HG02870 (cell line): ENCODE results near the gene ZNF98.

Experiments
- ATAC-seq: cut with Tn5 transposase; IDR thresholded peaks from one replicate; pipeline ENCODE4 v1.9.1; 2021; ENCODE audit warnings: mild to moderate bottlenecking, moderate library complexity; ENCODE audit not compliant: unreplicated experiment

Gene ZNF98

DNA sequence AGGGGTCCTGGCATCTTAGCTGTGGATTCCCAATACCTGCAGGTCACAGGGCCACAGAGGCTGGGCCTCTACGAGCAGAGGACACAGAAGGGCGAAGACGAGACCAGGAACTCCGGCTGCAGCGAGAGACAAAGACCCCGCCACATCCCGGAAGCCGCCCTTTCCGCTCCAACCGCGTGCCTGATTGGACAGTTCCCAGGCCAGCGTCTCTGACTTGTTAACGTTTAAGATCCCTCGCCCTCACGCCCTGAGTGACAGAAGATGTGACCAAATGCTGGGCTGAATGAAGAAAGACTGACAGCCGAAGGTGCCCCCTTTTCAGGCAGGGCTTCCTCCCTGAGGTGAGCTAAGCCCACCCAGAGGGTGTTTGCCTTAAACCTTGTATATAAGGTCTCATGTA lies at the start of gene ZNF98:
Gene ZNF98, minus strand, starts transcription at position 136 of the 400 bp plus-strand sequence. Its CDS starts 122 bp downstream, at position 14.
- no peak for ATAC-seq

DNA sequence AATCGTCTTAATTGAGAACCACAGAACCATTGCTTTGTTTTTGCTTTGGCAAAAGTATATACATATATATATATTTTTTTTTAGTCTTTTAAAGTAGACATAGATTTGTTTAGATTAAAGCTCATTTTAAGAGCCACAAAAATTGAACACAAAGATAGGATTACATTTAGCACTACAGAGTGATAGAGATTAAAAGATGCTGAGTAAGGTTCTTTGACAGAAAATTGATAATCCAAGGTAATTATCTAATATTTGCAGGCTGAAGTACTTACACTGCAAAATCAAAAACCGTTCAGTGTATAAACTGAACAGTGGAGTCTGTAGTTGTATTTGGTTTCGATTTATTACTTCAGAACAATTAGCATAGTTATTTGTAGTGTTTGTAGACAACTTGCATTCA lies 24.5 kb upstream of the ZNF98 start:
- no peak for ATAC-seq

- no peak for ATAC-seq
These were observed 15.9 kb upstream of the ZNF98 start for GRCh38 chr19:22438011-22438410.

GRCh38 chr19:22427960-22428913 lies 6.1 kb upstream of the ZNF98 start:
- no peak for ATAC-seq

- ATAC-seq, result no peak
These were observed 5.4 kb upstream of the ZNF98 start for GRCh38 chr19:22427547-22427946.

GRCh38 chr19:22426901-22427300 lies 4.8 kb upstream of the ZNF98 start:
- no peak for ATAC-seq

DNA sequence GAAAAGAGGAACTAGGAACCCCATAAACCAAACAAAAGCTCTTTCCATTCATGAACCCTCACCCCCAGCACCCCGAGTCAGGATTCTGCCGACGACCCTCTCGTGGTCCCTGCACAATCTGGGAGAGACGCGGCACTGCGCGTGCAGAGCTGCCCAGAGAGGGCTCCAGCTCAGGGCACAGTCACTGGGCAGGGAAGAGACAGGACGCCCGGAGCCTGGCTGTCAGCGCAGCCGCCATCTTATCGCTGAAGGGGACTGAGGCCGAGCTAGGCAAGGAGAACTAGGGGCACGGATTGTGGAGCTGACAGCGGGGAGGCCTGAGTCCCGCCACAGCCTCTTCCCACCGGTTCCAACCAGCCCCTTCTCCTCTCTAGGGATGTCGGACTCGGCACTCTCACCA lies 349 bp downstream of the ZNF98 start:
- ATAC-seq, result no peak

DNA sequence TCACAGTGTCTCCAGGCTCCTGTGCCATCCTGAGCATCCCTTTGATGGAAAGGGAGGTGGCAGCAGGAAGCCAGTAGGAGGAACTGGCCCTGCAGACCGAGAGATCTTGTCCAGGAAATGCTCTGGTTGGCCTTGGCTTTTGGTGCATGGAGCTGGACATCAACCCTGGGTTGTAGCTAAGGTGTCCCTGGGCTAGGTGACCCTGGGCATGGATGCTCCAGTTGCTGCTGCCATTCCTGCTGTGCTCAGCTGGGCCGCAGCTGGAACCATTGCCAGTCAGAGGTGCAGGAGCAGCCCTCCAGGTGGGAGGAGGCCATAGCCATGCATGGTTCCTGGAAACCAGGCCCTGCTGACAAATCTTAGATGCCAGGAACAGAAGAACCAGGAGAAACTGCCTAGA lies 67.5 kb downstream of the ZNF98 start:
- ATAC-seq, result no peak
